Loucy (cell line): ENCODE measurements around the gene PCF11.

Experiments
- CTCF ChIP-seq: fragments of 200-600 bp; sonication (generic); conservative IDR thresholded peaks from 2 replicates; pipeline ENCODE4 v1.5.1; 2014; ENCODE audit warnings: mild to moderate bottlenecking, antibody characterized with exemption, low read length
- EZH2phosphoT487 ChIP-seq: fragments of 200-600 bp; IDR thresholded peaks from 2 replicates; pipeline ENCODE4 v1.6.1; 2018; ENCODE audit warnings: antibody characterized with exemption, mild to moderate bottlenecking, moderate library complexity, borderline replicate concordance

DNA sequence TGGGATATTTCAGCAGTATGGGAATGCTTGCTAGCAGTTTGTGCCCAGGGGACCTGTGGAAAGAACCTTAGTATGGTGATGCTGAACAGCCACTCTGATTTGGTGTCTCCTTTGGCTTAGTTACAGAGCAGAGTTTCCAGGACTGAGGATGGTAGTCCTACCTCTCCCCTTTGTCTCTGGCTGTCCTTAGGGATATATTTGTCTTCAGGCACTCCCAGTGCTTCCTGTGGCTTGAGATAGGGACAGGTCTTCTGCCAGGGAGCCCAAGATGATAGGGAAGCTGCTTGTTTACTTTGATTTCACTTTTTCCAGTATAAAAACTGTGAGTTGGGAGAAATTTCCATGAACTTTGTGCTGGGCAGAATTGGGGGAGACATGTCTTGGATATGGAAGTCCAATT, 64.8 kb downstream of the PCF11 start:
- TF ChIP-seq CTCF (no peak), EZH2phosphoT487 (no peak)
